ENCODE measurements around the gene CNOT6. TPM values are rescaled to one million over a fixed set of nuclear protein-coding genes. Genes with fewer than 3 reads are reported as not detected.

The CNOT6 gene
- total and polyA plus RNA-seq, 9 donors, result 11.7 to 29.7 (median 23.7) TPM

DNA sequence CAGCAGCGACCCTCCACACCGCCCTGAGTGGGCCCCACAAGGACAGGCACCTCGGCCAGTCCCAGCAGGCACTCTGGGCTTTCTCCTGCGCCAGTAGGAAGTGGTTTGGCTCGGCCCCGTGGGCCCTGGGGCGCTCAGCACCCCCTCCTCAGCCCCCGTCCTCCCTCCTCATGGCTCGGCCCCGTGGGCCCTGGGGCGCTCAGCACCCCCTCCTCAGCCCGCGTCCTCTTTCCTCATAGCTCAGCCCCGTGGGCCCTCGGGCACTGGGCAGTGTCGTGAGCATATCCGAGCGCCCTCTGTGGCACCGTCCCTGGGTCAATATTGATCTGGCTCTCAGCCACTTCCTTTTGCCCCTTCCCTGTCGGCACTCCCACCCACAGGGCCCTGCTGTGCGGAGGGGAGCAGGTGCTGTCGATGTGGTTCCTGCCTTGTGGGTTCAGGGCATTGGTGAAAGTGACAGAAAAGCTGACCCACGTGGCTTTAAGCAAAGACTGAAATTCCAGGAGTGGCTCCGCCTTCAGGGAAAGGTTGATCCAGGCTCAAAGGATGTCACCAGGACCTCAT, 102.6 kb downstream of the CNOT6 start:
- H3K27ac ChIP-seq (ENCODE audit: low read length), result no peak overlapping the region
- WGBS (ENCODE audit: insufficient coverage), result 80% methylated on average over 22 of the region's 24 CpGs
- no peak for DNase-seq
- H3K4me3 ChIP-seq (ENCODE audit: low read length), result no peak overlapping the region
- H3K4me1 ChIP-seq (ENCODE audit: control insufficient read depth, insufficient read depth, low read length), result no peaks in the 10 kb centered on the region
- no peaks in the 10 kb centered on the region for H3K36me3 ChIP-seq (ENCODE audit: control insufficient read depth, insufficient read depth, low read length)
- H3K9me3 ChIP-seq (replicated peaks; ENCODE audit: control insufficient read depth, low read depth, low read length), result no peaks in the 10 kb centered on the region
- H3K27me3 ChIP-seq (ENCODE audit: control insufficient read depth, insufficient read depth, low read length), result peaks cover 9% of the 10 kb centered on the region

DNA sequence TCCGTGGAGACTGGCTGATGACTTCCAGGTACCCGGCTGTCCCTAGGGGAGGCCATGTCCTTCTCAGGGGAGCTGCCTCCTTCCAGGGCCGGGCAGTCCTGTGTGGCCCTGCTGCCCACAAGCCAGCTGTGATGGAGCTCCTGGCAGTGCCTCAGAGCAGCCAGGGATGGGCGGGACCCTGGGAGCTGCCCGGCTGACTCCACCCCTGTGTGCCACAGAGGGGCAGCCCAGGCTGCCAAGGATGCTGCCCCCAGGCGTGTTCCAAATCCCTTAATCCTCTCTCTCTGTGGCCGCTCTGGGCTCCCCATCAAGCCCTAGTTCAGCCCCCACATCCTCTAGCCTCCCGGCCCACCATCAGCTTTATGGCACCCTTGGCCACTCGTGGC, 104.1 kb downstream of the CNOT6 start:
- no peaks in the 10 kb centered on the region for H3K36me3 ChIP-seq (ENCODE audit: control insufficient read depth, insufficient read depth, low read length)
- H3K27me3 ChIP-seq (ENCODE audit: control insufficient read depth, insufficient read depth, low read length), result peaks cover 2% of the 10 kb centered on the region
- peaks cover 5% of the 10 kb centered on the region for H3K4me1 ChIP-seq (ENCODE audit: control insufficient read depth, insufficient read depth, low read length)
- no peaks in the 10 kb centered on the region for H3K9me3 ChIP-seq (replicated peaks; ENCODE audit: control insufficient read depth, low read depth, low read length)
- WGBS (ENCODE audit: insufficient coverage), result 61% methylated on average over 6 of the region's 9 CpGs
- no peak for DNase-seq
- no peak overlapping the region for H3K27ac ChIP-seq (ENCODE audit: low read length)
- no peak overlapping the region for H3K4me3 ChIP-seq (ENCODE audit: low read length)

DNA sequence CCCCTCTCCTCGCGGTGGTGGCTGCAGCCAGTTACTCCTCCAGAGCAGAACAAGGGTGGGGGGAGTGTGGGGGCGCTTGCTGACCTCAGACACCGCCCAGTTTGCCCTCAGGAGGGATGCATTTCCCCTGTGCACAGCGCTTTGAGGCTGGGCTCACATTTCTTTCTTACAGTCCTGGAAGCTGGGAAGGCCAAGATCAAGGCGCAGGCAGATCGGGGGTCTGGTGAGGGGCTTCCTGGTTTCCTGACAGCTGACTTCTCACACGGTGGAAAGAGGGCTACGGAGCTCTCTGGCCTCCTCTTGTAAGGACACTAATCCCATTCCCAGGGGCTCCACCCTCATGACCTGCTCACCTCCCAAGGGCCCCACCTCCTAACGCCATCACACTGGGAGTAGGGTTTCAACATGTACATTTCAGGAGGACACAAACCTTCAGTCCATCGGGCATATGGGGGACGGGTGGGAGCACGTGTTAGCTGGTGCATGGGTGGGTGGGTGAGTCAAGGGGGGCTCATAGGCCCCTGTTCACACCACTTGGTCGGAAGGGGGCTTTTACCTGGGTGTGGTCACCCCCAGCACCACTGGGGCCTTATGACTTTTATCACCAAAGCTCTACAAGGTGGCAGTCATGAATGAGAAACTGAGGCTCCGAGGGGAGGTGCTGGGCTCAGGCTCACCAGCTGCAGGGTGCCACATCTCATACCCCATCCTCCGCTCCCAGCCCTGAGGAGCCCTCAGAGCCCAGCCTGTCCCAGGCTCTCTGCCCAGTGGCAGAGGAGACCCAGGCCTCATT, 104.8 kb downstream of the CNOT6 start:
- no peak overlapping the region for H3K27ac ChIP-seq (ENCODE audit: low read length)
- H3K4me3 ChIP-seq (ENCODE audit: low read length), result no peak overlapping the region
- DNase-seq, result no peak
- peaks cover 5% of the 10 kb centered on the region for H3K4me1 ChIP-seq (ENCODE audit: control insufficient read depth, insufficient read depth, low read length)
- WGBS (ENCODE audit: insufficient coverage), result 79% methylated on average over 8 of the region's 16 CpGs
- no peaks in the 10 kb centered on the region for H3K27me3 ChIP-seq (ENCODE audit: control insufficient read depth, insufficient read depth, low read length)
- H3K9me3 ChIP-seq (replicated peaks; ENCODE audit: control insufficient read depth, low read depth, low read length), result no peaks in the 10 kb centered on the region
- no peaks in the 10 kb centered on the region for H3K36me3 ChIP-seq (ENCODE audit: control insufficient read depth, insufficient read depth, low read length)

DNA sequence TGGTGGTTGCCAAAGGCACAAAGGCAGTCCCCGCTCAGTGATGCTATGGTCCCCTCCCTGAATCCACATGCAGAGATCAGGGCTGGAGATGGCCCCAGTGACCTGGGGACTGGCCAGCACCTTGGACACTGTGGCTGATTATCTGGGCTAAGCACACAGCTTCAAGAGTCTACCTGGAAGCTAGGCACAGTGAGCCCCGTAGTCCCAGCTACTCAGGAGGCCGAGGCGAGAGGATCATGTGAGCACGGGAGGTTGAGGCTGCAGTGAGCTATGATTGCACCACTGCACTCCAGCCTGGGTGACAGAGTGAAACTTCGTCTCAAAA, 105.4 kb downstream of the CNOT6 start:
- H3K36me3 ChIP-seq (ENCODE audit: control insufficient read depth, insufficient read depth, low read length), result no peaks in the 10 kb centered on the region
- H3K4me1 ChIP-seq (ENCODE audit: control insufficient read depth, insufficient read depth, low read length), result peaks cover 5% of the 10 kb centered on the region
- no peak for DNase-seq
- no peaks in the 10 kb centered on the region for H3K27me3 ChIP-seq (ENCODE audit: control insufficient read depth, insufficient read depth, low read length)
- WGBS (ENCODE audit: insufficient coverage), result 98% methylated on average over 5 of the region's 6 CpGs
- H3K27ac ChIP-seq (ENCODE audit: low read length), result no peak overlapping the region
- H3K4me3 ChIP-seq (ENCODE audit: low read length), result no peak overlapping the region
- H3K9me3 ChIP-seq (replicated peaks; ENCODE audit: control insufficient read depth, low read depth, low read length), result no peaks in the 10 kb centered on the region

DNA sequence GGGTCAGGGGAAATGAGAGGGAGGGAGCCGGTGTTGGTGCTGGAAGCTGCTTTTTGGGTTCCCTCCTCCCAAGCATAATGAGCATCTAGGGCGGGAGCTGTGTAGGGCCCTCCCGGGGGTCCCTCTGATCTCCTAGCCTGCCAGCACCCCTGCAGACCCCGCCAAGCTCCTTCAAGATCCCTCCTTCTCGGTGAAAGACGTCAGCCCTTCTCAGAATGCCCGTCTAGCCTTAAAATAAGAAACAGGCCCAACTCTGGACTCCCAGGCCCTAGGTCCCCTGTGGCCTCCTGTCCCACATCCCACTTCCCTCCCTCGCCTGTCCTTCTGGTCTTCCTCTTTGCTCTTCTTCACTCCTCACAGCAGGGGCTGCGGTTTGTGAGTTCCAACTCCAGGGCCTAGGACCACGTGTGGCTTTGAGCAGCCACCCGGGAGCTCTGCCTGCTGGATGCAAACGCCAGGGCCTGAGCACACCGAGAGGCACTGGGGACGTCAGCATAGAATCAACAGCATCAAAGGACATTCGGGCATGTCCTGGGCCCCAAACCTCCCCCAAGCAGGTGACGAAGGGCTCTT, 105.9 kb downstream of the CNOT6 start:
- WGBS (ENCODE audit: insufficient coverage), result 58% methylated on average over 10 of the region's 16 CpGs

DNA sequence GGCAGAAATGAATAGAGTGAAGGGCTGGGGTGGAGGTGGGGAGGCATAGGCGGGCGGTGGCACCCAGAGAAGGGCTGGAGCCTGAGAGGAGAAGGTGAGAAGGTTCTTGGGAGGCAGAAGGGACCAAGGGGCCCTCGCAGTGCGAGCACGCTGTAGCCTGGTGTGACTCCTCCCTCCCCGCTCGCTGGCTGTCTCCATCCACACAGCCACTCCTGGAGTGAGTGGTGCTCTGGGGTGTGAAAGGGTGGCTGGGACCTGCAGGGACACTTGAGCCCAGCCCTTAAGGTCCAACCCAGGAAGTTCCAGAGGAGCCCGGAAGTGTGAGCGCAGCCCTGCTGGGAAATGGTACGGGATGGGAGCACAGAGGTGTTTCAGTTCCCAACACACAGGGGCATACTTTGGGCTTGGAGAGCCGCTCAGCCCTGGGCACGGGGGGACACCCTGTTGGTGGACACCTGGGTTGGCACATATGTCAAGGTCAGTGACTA, 106.4 kb downstream of the CNOT6 start:
- Histone ChIP-seq H3K27ac (ENCODE audit: low read length) (no peak overlapping the region), H3K4me3 (ENCODE audit: low read length) (no peak overlapping the region), H3K4me1 (ENCODE audit: control insufficient read depth, insufficient read depth, low read length) (peaks cover 5% of the 10 kb centered on the region), H3K27me3 (ENCODE audit: control insufficient read depth, insufficient read depth, low read length) (no peaks in the 10 kb centered on the region), H3K9me3 (replicated peaks; ENCODE audit: control insufficient read depth, low read depth, low read length) (no peaks in the 10 kb centered on the region), H3K36me3 (ENCODE audit: control insufficient read depth, insufficient read depth, low read length) (no peaks in the 10 kb centered on the region)
- 100% methylated on average over 1 of the region's 12 CpGs for WGBS (ENCODE audit: insufficient coverage)
- DNase-seq, result no peak

More for the DNA sequence above, 105.9 kb downstream of the CNOT6 start:
- Histone ChIP-seq H3K9me3 (replicated peaks; ENCODE audit: control insufficient read depth, low read depth, low read length) (no peaks in the 10 kb centered on the region), H3K36me3 (ENCODE audit: control insufficient read depth, insufficient read depth, low read length) (no peaks in the 10 kb centered on the region), H3K27ac (ENCODE audit: low read length) (no peak overlapping the region), H3K4me3 (ENCODE audit: low read length) (no peak overlapping the region), H3K27me3 (ENCODE audit: control insufficient read depth, insufficient read depth, low read length) (no peaks in the 10 kb centered on the region), H3K4me1 (ENCODE audit: control insufficient read depth, insufficient read depth, low read length) (peaks cover 5% of the 10 kb centered on the region)
- no peak for DNase-seq

DNA sequence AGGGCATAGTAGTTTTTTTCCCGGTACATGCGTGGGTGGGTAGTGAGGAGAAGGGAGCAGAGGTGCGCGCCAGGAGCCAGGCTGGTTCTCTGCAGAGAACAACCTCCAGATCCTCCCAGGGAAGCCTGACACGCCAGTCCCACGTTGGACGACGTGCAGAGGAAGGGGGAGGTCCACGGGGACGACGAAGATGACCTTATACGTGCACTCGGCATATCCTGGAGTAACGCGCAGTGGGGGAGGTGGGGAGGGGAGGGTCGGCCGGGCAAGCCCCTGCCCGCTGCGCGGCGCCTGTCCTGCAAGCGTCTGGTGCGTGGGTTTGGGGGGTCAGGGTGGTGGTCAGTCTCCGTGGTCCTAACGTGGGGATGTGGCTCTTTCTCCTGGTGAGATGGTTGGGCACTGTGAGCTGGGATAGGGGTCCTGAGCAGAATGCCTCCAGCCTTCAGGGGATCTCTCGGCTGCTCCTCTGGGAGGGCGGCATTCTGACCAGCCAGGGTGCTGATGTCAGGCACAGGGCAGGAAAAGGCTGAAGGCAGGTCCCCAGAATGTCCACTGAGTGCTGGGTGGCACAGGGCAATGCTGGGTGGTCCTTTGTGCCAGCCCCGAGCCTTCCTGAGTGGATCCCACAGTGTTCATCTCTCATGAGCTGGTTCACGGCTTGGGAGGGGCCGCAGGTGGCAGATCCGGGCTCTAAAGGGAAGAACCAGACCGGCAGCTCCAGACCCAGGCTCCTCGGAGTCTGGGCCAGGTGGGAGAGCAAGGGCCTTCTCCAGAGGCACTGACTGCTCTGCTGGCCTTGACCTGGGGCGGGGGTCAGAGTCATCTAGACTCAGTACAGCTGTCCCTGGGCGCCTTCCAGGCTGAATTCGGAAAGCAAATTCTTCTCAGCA, 107.7 kb downstream of the CNOT6 start:
- Histone ChIP-seq H3K27ac (ENCODE audit: low read length) (no peak overlapping the region), H3K27me3 (ENCODE audit: control insufficient read depth, insufficient read depth, low read length) (no peaks in the 10 kb centered on the region), H3K4me3 (ENCODE audit: low read length) (no peak overlapping the region), H3K36me3 (ENCODE audit: control insufficient read depth, insufficient read depth, low read length) (no peaks in the 10 kb centered on the region), H3K9me3 (replicated peaks; ENCODE audit: control insufficient read depth, low read depth, low read length) (no peaks in the 10 kb centered on the region), H3K4me1 (ENCODE audit: control insufficient read depth, insufficient read depth, low read length) (peaks cover 5% of the 10 kb centered on the region)
- WGBS (ENCODE audit: insufficient coverage), result 77% methylated on average over 23 of the region's 36 CpGs
- DNase-seq, result no peak

DNA sequence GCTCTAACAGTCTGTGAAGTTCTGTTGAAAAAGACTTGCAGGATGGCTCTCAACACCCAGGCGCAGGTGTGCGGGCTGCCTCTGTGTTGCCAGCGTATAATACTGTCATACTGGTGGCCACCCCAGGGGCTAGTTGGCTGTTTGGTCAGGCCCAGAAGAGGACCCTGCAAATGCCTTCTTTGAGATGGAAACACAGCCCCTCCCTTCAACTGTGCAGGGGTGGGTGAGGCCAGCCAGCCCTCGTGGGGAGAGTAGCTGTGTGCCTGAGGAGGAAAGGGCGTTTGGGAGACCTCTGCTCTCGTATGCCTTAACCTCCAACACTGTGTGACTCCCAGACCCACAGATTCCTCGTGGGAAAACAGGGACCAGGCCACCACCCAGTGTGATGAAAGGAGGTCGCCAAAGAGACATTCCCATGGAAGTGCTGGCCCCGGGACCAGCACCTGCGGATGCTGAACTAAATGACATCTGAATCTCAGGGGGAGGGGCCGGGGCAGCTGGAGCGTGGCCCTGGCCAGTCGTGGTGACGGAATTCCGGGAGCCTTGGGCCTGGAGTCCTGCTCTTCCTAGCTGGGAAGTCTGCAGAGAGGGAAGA, 108.4 kb downstream of the CNOT6 start:
- H3K27ac ChIP-seq (ENCODE audit: low read length), result no peak overlapping the region
- H3K27me3 ChIP-seq (ENCODE audit: control insufficient read depth, insufficient read depth, low read length), result no peaks in the 10 kb centered on the region
- H3K36me3 ChIP-seq (ENCODE audit: control insufficient read depth, insufficient read depth, low read length), result no peaks in the 10 kb centered on the region
- no peaks in the 10 kb centered on the region for H3K9me3 ChIP-seq (replicated peaks; ENCODE audit: control insufficient read depth, low read depth, low read length)
- H3K4me3 ChIP-seq (ENCODE audit: low read length), result no peak overlapping the region
- peaks cover 5% of the 10 kb centered on the region for H3K4me1 ChIP-seq (ENCODE audit: control insufficient read depth, insufficient read depth, low read length)
- DNase-seq, result no peak
- 54% methylated on average over 12 of the region's 15 CpGs for WGBS (ENCODE audit: insufficient coverage)

DNA sequence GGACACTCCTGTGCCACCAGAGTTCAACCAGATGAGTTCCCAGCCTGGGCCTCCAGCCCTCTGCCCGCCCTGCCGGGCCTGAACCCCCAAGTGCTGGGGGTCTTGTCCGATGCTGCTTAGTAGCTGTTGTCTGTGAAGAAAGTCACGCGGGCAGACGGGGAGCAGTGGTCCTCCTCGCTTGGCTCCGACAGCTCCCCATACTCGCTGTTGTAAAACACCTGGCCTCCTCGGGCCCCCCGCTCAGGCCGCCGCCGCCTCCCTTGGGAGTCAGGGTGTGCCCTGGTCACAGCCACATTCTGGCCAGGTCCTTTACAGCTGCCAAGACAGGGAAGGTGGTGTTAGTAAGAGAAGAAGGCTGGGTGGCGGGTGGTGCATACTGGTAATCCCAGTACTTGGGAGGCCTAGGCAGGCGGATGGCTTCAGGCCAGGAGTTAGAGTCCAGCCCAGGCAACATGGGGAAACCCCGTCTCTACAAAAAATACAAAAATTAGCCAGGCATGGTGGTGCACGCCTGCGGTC, 109.0 kb downstream of the CNOT6 start:
- Histone ChIP-seq H3K27ac (ENCODE audit: low read length) (no peak overlapping the region), H3K4me3 (ENCODE audit: low read length) (no peak overlapping the region), H3K36me3 (ENCODE audit: control insufficient read depth, insufficient read depth, low read length) (no peaks in the 10 kb centered on the region), H3K27me3 (ENCODE audit: control insufficient read depth, insufficient read depth, low read length) (no peaks in the 10 kb centered on the region), H3K9me3 (replicated peaks; ENCODE audit: control insufficient read depth, low read depth, low read length) (no peaks in the 10 kb centered on the region), H3K4me1 (ENCODE audit: control insufficient read depth, insufficient read depth, low read length) (peaks cover 5% of the 10 kb centered on the region)
- no peak for DNase-seq
- 81% methylated on average over 16 of the region's 19 CpGs for WGBS (ENCODE audit: insufficient coverage)

Measured in muscle of leg (tissue), 11 donors.